Measurements from ENCODE around the gene CNTFR. TPM values are rescaled to one million over a fixed set of nuclear protein-coding genes. Genes with fewer than 3 reads are reported as not detected.

Gene CNTFR
- total and polyA plus RNA-seq, 4 donors: 0.75 to 3.3 (median 2.0) TPM

GRCh38 chr9:34578241-34579103 is 11.1 kb downstream of the CNTFR start (continued):
- no peak for TF ChIP-seq CTCF (IDR thresholded peaks at IDR 0.05; ENCODE audit: low read depth, low read length, missing input control)
- no peak for TF ChIP-seq HNF4G (IDR thresholded peaks at IDR 0.05)
- TF ChIP-seq GABPA (IDR thresholded peaks at IDR 0.05 in 1 of 2, conservative IDR thresholded peaks at IDR 0.05 in 1 of 2): no peak
- no peak for TF ChIP-seq EGR1 (IDR thresholded peaks at IDR 0.05; ENCODE audit: low read depth in 2 of 2)
- TF ChIP-seq SP1 (IDR thresholded peaks at IDR 0.05): no peak
- no peak for TF ChIP-seq RAD21 (IDR thresholded peaks at IDR 0.05)
- no peak for TF ChIP-seq MAX (IDR thresholded peaks at IDR 0.05)

DNA sequence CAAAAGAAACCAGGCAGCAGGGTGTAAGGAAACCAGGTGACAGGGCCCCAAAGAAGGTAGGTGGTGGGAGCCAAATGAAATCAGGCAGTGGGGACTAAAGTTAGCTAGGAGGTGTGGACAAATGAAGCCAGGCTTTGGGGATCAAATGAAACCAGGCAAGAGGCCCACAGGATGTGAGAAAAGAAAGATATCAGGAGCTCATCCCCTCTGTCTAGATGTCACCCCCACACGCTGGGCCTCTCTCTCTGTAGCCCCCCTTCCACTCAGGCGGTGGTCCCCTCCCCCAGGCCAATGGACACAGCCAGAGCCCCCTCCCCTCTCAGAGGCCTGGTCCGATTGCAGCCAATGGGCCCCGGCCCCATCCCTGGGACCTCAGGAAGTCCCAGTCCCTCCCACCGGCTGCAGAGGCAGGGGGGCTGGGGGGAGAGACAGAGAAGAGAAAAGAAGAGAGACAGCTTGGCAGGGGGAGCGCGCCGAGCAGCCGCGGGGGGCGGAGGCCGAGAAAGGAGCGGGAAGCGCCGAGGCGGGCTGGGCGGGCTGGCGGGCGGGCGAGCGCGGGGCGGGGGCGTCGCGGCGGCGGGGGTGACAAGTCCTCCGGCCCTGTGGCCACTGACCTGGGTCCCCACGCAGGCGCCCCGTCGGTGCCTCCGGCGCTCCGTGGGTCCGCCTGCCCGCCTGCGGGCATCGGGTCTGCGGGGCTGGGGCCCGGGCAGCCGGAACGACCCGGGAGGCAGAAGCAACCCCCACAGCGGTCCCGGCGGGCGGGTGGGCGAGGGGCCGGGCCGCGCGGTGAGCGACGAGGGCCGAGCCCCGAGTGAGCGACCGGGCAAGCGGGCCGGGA is 11.9 kb downstream of the CNTFR start:
- Histone ChIP-seq H3K27me3 (ENCODE audit: control insufficient read depth in 4 of 4, insufficient read depth in 4 of 4, low read length in 3 of 4) (no peaks in the 10 kb centered on the region), H3K4me1 (ENCODE audit: control insufficient read depth in 4 of 4, insufficient read depth in 4 of 4, low read length in 3 of 4) (peaks cover 0 to 15% (median 9%) of the 10 kb centered on the region in 4 donors), H3K4me3 (ENCODE audit: low read depth in 1 of 3, low read length in 3 of 3) (no peak overlapping the region), H3K27ac (ENCODE audit: low read depth in 1 of 2, low read length in 2 of 2) (peak overlapping the region in 1 of 2 donors; percentile 15), H3K36me3 (ENCODE audit: control insufficient read depth in 4 of 4, insufficient read depth in 3 of 4, low read depth in 1 of 4, low read length in 3 of 4) (no peaks in the 10 kb centered on the region), H3K9me3 (ENCODE audit: control insufficient read depth in 4 of 4, low read length in 3 of 4) (no peaks in the 10 kb centered on the region), H3K9ac (ENCODE audit: low read depth in 1 of 2, low read length in 2 of 2) (no peak overlapping the region)
- 39% methylated on average over 62 of the region's 62 CpGs for WGBS
- TF ChIP-seq CTCF (IDR thresholded peaks at IDR 0.05; ENCODE audit: low read depth, low read length, missing input control): no peak
- no peak for TF ChIP-seq HNF4A (conservative IDR thresholded peaks at IDR 0.05)
- no peak for TF ChIP-seq EGR1 (IDR thresholded peaks at IDR 0.05; ENCODE audit: low read depth in 2 of 2)
- TF ChIP-seq RAD21 (IDR thresholded peaks at IDR 0.05): no peak
- TF ChIP-seq, protein P1, sequence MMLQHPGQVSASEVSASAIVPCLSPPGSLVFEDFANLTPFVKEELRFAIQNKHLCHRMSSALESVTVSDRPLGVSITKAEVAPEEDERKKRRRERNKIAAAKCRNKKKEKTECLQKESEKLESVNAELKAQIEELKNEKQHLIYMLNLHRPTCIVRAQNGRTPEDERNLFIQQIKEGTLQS (IDR thresholded peaks at IDR 0.05): no peak
- no peak for TF ChIP-seq FOXA2 (IDR thresholded peaks at IDR 0.05)
- no peak for TF ChIP-seq HNF4G (IDR thresholded peaks at IDR 0.05)
- TF ChIP-seq NR2F2 (IDR thresholded peaks at IDR 0.05): no peak
- TF ChIP-seq GABPA (IDR thresholded peaks at IDR 0.05 in 1 of 2, conservative IDR thresholded peaks at IDR 0.05 in 1 of 2): no peak
- no peak for TF ChIP-seq FOXA1 (IDR thresholded peaks at IDR 0.05)
- TF ChIP-seq ZBTB33 (IDR thresholded peaks at IDR 0.05): no peak
- no peak for TF ChIP-seq TAF1 (conservative IDR thresholded peaks at IDR 0.05)
- DNase-seq (ENCODE audit: low spot score): no peak

Measured in liver (tissue), 9 donors.